OCI-LY7 (cell line): ENCODE data around the gene SYT9.

Source experiments
- EZH2phosphoT487 ChIP-seq: fragments of 200-600 bp; sonication (generic); IDR thresholded peaks from 2 replicates; pipeline ENCODE4 v1.6.1; 2018; ENCODE audit warnings: low read depth, borderline replicate concordance, mild to moderate bottlenecking, mixed run types, antibody characterized with exemption, low read length, moderate library complexity, mixed read lengths
- TF ChIP-seq, protein P1 (sequence below): fragments of 200-600 bp; sonication (generic); conservative IDR thresholded peaks from 2 replicates; pipeline ENCODE4 v1.5.1; 2014; ENCODE audit warnings: mild to moderate bottlenecking, antibody characterized with exemption, low read length, moderate library complexity, mixed read lengths

DNA sequence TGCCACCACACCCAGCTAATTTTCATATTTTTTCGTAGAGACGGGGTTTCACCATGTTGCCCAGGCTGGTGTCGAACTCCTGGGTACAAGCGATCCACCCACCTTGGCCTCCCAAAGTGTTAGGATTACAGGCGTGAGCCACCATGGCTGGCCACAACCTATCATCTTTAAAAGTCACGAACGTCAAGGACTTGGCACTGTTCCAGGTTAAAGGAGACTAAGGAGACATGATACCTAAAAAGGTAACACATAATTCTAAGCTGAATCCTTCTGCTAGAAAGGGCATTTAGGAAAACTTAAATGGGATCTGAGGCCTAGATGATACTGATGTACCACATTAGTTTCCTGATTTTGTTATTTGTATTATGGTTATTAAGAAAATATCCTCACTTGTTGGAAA lies 43.3 kb upstream of the SYT9 start:
- TF ChIP-seq, protein P1, sequence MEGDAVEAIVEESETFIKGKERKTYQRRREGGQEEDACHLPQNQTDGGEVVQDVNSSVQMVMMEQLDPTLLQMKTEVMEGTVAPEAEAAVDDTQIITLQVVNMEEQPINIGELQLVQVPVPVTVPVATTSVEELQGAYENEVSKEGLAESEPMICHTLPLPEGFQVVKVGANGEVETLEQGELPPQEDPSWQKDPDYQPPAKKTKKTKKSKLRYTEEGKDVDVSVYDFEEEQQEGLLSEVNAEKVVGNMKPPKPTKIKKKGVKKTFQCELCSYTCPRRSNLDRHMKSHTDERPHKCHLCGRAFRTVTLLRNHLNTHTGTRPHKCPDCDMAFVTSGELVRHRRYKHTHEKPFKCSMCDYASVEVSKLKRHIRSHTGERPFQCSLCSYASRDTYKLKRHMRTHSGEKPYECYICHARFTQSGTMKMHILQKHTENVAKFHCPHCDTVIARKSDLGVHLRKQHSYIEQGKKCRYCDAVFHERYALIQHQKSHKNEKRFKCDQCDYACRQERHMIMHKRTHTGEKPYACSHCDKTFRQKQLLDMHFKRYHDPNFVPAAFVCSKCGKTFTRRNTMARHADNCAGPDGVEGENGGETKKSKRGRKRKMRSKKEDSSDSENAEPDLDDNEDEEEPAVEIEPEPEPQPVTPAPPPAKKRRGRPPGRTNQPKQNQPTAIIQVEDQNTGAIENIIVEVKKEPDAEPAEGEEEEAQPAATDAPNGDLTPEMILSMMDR = no peak
- no peak for TF ChIP-seq EZH2phosphoT487
